K562 (cell line): ENCODE data around the gene PHF12. TPM values are rescaled to one million over a fixed set of nuclear protein-coding genes. Genes with fewer than 3 reads are reported as not detected.
A peak's percentile ranks its signal among the peaks of the same experiment; 100 is the strongest.

Experiments
- ATAC-seq: fragments of 200-7000 bp; cut with Tn5 transposase; 3 replicates; pipeline ENCODE4 v1.9.1; 2020; ENCODE audit warnings: moderate library complexity
- BruUV-seq: library from RNA; stranded (reverse); fragments of 400-500 nt; replicated peaks from 2 replicates; lab custom pipeline; 2021; lab: Mats Ljungman, UMichigan
- CTCF ChIA-PET: fragments of 300-600 bp; formaldehyde crosslinking; extraction: SDS; loops from one replicate; lab custom pipeline; 2021; ENCODE audit warnings: low intra/inter-chr PET ratio; lab: Yijun Ruan, JAX
- POLR2A ChIA-PET: fragments of 300-600, 350-650 bp; sonication (Branson Sonifier 250); formaldehyde crosslinking; extraction: SDS; loops from one replicate; lab custom pipeline; 2021; ENCODE audit warnings: antibody characterized with exemption, inconsistent platforms; lab: Yijun Ruan, JAX
- DNase-seq, 4 experiments: peaks; one replicate each; pipeline versions ENCODE4 v3.0.0 to v3.0.0-alpha.2; 2011 to 2018; ENCODE audit warnings: low spot score in 3 of 4, mixed read lengths in 3 of 4; ENCODE audit errors: extremely low read depth in 1 of 4
- FAIRE-seq: peaks from 2 replicates; lab custom pipeline; 2011; peaks lifted over from hg19 to GRCh38; lab: Jason Lieb, UNC
- H2AFZ ChIP-seq: 2 replicates; pipeline ENCODE4 v1.6.0; 2011; ENCODE audit warnings: low read depth, low read length, control low read depth, inconsistent platforms
- H3K27ac ChIP-seq: fragments of 200-600 bp; 3 replicates; pipeline ENCODE4 v1.8.0; 2011; ENCODE audit warnings: low read depth, mild to moderate bottlenecking, control low read depth, inconsistent platforms, low read length, moderate library complexity, mixed read lengths; ENCODE audit errors: extremely low read depth
- H3K27me3 ChIP-seq, 2 experiments: fragments of 300-600 bp in 1 of 2; 2 replicates in 1 of 2; 3 replicates in 1 of 2; pipeline versions ENCODE4 v1.6.0 to v1.8.0; 2011; ENCODE audit warnings: inconsistent platforms in 2 of 2, low read length in 2 of 2, mild to moderate bottlenecking in 1 of 2, mixed read lengths in 1 of 2, moderate library complexity in 1 of 2; ENCODE audit not compliant: control insufficient read depth in 2 of 2, insufficient read depth in 2 of 2
- H3K36me3 ChIP-seq: fragments of 300-600 bp; 3 replicates; pipeline ENCODE4 v1.8.0; 2011; ENCODE audit warnings: mild to moderate bottlenecking, low read length, inconsistent platforms; ENCODE audit not compliant: control insufficient read depth, insufficient read depth
- H3K4me1 ChIP-seq, 2 experiments: fragments of 200-600 bp in 1 of 2; replicated peaks in 1 of 2; 2 replicates in 1 of 2; 3 replicates in 1 of 2; pipeline versions ENCODE4 v1.5.1 to v1.8.0; 2011; ENCODE audit warnings: inconsistent platforms in 2 of 2, low read length in 2 of 2, mild to moderate bottlenecking in 1 of 2, mixed read lengths in 1 of 2, moderate library complexity in 1 of 2; ENCODE audit not compliant: control insufficient read depth in 2 of 2, insufficient read depth in 2 of 2
- H3K4me2 ChIP-seq: 2 replicates; pipeline ENCODE4 v1.6.1; 2011; ENCODE audit warnings: low read length, control low read depth, inconsistent platforms, mixed read lengths; ENCODE audit not compliant: insufficient read depth
- H3K4me3 ChIP-seq: fragments of 200-600 bp; sonication (generic), shearing (Covaris generic); 2 replicates; pipeline ENCODE4 v1.5.1; 2016; ENCODE audit warnings: control low read depth, inconsistent platforms
- H3K79me2 ChIP-seq: fragments of 200-600 bp; 3 replicates; pipeline ENCODE4 v1.8.0; 2011; ENCODE audit warnings: low read length, inconsistent platforms; ENCODE audit not compliant: control insufficient read depth, insufficient read depth
- H3K9ac ChIP-seq, 2 experiments: 2 replicates each; pipeline versions ENCODE4 v1.6.0 to v1.6.1; 2011; ENCODE audit warnings: low read depth in 2 of 2, low read length in 2 of 2, control low read depth in 1 of 2, inconsistent platforms in 1 of 2, mild to moderate bottlenecking in 1 of 2, mixed read lengths in 1 of 2; ENCODE audit not compliant: insufficient read depth in 1 of 2
- H3K9me1 ChIP-seq: one replicate; pipeline ENCODE4 v1.6.0; 2011; ENCODE audit warnings: inconsistent platforms, mild to moderate bottlenecking, low read length, moderate library complexity; ENCODE audit not compliant: control insufficient read depth, insufficient read depth
- H3K9me3 ChIP-seq: replicated peaks from 2 replicates; pipeline ENCODE4 v1.5.1; 2011; ENCODE audit warnings: low read depth, low read length, inconsistent platforms; ENCODE audit not compliant: control insufficient read depth, insufficient read depth
- H4K20me1 ChIP-seq: replicated peaks from 2 replicates; pipeline ENCODE4 v1.6.1; 2011; ENCODE audit warnings: low read length, inconsistent platforms, mixed read lengths; ENCODE audit not compliant: control insufficient read depth, insufficient read depth
- BDP1 ChIP-seq: IDR thresholded peaks from 3 replicates; pipeline ENCODE4 v1.6.1; 2011; ENCODE audit not compliant: insufficient read length, insufficient read depth
- KAT2B ChIP-seq: IDR thresholded peaks from one replicate; pipeline ENCODE4 v1.6.1; 2012; ENCODE audit warnings: low read depth, mild to moderate bottlenecking, control low read depth, inconsistent platforms, low read length, moderate library complexity
- PHTF2 ChIP-seq: fragments of 250-450 bp; sonication (Bioruptor Pico); IDR thresholded peaks from 2 replicates; pipeline ENCODE4 v1.5.0; 2021; ENCODE audit warnings: mild to moderate bottlenecking
- RFX1 ChIP-seq: fragments of 450-650 bp; IDR thresholded peaks from 2 replicates; pipeline ENCODE4 v1.6.1; 2016; ENCODE audit warnings: mild to moderate bottlenecking, moderate library complexity
- ZFP1 ChIP-seq: fragments of 450-650 bp; formaldehyde crosslinking; IDR thresholded peaks from 2 replicates; pipeline ENCODE4 v1.4.0; 2020; ENCODE audit warnings: mild to moderate bottlenecking, mixed read lengths
- WGBS: fragments of 100-300 bp; shearing (Covaris generic); methylation state at CpG from one replicate; pipeline ENCODE4 v1.1.6; 2016; ENCODE audit warnings: low coverage, mixed read lengths; ENCODE audit not compliant: insufficient coverage; ENCODE audit errors: missing lambda C conversion rate; 5-methylcytosine and 5-hydroxymethylcytosine counted together
- in situ Hi-C: fragments of 300-500 bp; cut with MboI; formaldehyde crosslinking; loops from 4 replicates; pipeline ENCODE4 v1.15.0; 2018; ENCODE audit warnings: inconsistent platforms, mixed read lengths
- intact Hi-C: fragments of 100-400 bp; cut with micrococcal nuclease; formaldehyde crosslinking; loops from 2 replicates; pipeline ENCODE4 v1.14.2; 2022
- polyA plus RNA-seq, 8 experiments: library from polyadenylated mRNA; depleted of rRNA in 4 of 8; stranded (reverse) in 5 of 8; unstranded in 3 of 8; fragments of >200 nt; fragmentation: Nextera tagmentation in 2 of 8; fragmentation: Illumina TruSeq in 1 of 8; extraction: Ambion mirVana in 2 of 8; extraction: Trizol in 1 of 8; gene quantifications; 2 replicates each; pipeline versions ENCODE4 v1.2.1 to v1.2.3, GENCODE V29; 2011 to 2014; ENCODE audit warnings: inconsistent platforms in 1 of 8, missing spikeins in 1 of 8
- total RNA-seq, 7 experiments: library from RNA; depleted of rRNA in 6 of 7; stranded (reverse); fragments of >200 nt in 6 of 7; fragmentation: Illumina TruSeq in 2 of 7; extraction: Trizol in 2 of 7; gene quantifications; 2 replicates each; pipeline versions ENCODE4 v1.2.1 to v1.2.3, GENCODE V29; 2011 to 2021; ENCODE audit warnings: low replicate concordance in 1 of 7
- TF ChIP-seq, protein P1 (sequence below): fragments of 250-450 bp; sonication (Bioruptor Pico); IDR thresholded peaks from 2 replicates; pipeline ENCODE4 v1.4.0; 2020

The PHF12 gene
- total and polyA plus RNA-seq, 9 of the 15 experiments (the other 6 are each of a cell fraction or from before 2014, with no cell fraction given): 0.82 to 31.3 (median 13.5) TPM

DNA sequence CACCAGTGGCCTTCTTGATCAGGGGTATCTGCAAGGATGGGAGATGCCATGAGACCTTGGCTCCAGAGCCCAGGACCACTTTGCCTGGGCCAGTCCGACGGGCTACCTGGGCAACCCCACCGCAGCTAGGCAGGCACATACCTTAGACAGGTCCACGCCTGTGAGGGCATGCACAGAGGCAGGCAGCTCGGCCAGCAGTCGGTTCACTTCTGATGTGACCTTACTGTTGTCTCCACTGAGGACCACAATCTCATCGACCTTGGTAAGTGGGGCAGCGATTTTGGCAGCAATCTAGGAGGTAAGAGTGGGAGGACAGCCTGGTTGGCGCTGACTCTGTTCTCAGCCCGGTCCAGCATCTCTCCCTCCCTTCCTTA lies 70.8 kb downstream of the PHF12 start:
- WGBS: 76% methylated on average over 9 of the region's 10 CpGs
- H3K4me2 ChIP-seq: peak overlapping the region; percentile 38; the same call in 1 of the 2 replicates
- peaks cover 3% of the 10 kb centered on the region for H3K9me3 ChIP-seq
- no peak overlapping the region for H3K4me3 ChIP-seq
- H4K20me1 ChIP-seq: no peaks in the 10 kb centered on the region
- H3K27me3 ChIP-seq: no peaks in the 10 kb centered on the region
- H3K9me1 ChIP-seq: no peaks in the 10 kb centered on the region
- ChIA-PET CTCF (no interaction called here), POLR2A (interaction anchor here (0.6 to 4.3 kb wide), 2 partner anchors 9 to 154 kb away, joined by 3 to 29 read pairs; partner anchors contain the start of gene TLCD1)
- H3K36me3 ChIP-seq: peaks cover 71% of the 10 kb centered on the region
- H3K27ac ChIP-seq: peak overlapping the region; percentile 4; the same call in 1 of the 3 replicates
- H3K4me1 ChIP-seq: peaks cover 19 to 40% of the 10 kb centered on the region in 2 experiments; a peak in 4 of 5 replicates
- intact Hi-C loops (no loop called here), in situ Hi-C loops (no loop called here)
- peak overlapping the region in 1 of 2 experiments; percentile 86; a peak in 2 of 4 replicates for H3K9ac ChIP-seq
- BruUV-seq: no TSS peak
- ATAC-seq: no peak
- TF ChIP-seq RFX1 (no peak), PHTF2 (CRISPR knock-in tag) (no peak), ZFP1 (CRISPR knock-in tag) (no peak), KAT2B (no peak), BDP1 (no peak)
- TF ChIP-seq, protein P1, sequence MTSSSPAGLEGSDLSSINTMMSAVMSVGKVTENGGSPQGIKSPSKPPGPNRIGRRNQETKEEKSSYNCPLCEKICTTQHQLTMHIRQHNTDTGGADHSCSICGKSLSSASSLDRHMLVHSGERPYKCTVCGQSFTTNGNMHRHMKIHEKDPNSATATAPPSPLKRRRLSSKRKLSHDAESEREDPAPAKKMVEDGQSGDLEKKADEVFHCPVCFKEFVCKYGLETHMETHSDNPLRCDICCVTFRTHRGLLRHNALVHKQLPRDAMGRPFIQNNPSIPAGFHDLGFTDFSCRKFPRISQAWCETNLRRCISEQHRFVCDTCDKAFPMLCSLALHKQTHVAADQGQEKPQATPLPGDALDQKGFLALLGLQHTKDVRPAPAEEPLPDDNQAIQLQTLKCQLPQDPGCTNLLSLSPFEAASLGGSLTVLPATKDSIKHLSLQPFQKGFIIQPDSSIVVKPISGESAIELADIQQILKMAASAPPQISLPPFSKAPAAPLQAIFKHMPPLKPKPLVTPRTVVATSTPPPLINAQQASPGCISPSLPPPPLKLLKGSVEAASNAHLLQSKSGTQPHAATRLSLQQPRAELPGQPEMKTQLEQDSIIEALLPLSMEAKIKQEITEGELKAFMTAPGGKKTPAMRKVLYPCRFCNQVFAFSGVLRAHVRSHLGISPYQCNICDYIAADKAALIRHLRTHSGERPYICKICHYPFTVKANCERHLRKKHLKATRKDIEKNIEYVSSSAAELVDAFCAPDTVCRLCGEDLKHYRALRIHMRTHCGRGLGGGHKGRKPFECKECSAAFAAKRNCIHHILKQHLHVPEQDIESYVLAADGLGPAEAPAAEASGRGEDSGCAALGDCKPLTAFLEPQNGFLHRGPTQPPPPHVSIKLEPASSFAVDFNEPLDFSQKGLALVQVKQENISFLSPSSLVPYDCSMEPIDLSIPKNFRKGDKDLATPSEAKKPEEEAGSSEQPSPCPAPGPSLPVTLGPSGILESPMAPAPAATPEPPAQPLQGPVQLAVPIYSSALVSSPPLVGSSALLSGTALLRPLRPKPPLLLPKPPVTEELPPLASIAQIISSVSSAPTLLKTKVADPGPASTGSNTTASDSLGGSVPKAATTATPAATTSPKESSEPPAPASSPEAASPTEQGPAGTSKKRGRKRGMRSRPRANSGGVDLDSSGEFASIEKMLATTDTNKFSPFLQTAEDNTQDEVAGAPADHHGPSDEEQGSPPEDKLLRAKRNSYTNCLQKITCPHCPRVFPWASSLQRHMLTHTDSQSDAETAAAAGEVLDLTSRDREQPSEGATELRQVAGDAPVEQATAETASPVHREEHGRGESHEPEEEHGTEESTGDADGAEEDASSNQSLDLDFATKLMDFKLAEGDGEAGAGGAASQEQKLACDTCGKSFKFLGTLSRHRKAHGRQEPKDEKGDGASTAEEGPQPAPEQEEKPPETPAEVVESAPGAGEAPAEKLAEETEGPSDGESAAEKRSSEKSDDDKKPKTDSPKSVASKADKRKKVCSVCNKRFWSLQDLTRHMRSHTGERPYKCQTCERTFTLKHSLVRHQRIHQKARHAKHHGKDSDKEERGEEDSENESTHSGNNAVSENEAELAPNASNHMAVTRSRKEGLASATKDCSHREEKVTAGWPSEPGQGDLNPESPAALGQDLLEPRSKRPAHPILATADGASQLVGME: no peak
- no peak for DNase-seq
- FAIRE-seq: no peak
- H3K79me2 ChIP-seq: no peaks in the 10 kb centered on the region
- H2AFZ ChIP-seq: no peak overlapping the region
